ENCODE data around the gene ANP32A.
"Not testable (repeated sequence)": the region's sequence is repeated elsewhere in the genome, so short reads cannot be mapped to it uniquely, and the experiment has no call there.

The ANP32A gene

DNA sequence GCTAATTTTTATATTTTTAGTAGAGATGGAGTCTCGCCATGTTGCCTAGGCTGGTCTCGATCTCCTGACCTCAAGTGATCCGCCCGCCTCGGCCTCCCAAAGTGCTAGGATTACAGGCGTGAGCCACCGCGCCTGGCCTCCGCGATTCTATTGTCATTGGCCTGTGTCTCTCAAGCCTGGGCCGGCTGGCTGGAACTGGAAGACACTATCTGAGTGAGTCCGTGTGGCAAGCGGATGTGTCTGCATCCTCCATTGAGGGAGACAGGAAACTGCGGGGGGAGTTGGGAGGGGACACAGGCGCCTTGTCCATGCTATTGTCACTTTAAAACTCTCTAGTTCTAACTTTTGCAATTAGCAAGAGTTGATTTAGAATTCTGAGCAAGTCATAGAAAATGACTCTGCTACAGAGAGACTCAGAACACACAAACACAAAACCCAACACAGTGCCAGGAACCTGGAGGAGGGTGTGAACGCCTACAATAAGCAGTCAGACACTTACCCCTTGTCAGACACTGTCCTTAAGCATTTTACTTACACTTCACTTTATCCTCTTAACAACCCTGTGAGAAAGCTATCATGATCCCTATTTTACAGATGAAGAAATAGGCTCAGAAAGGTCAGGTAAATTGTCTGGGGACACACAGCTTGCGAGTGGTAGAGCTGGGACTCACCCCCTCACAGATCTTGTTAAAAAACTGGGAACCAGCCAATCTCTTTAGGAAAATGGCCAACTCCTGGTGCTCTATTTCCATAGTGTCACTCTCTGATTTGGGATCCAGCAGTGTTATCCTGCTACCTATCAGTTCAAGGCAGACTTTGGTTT, 38.7 kb downstream of the ANP32A start:
- DNase-seq (ENCODE audit: low spot score) = no peak

- DNase-seq (ENCODE audit: low spot score) = no peak
Observed at GRCh38 chr15:68781217-68781616, 39.5 kb downstream of the ANP32A start.

- DNase-seq (ENCODE audit: low spot score) = no peak
Observed at GRCh38 chr15:68778876-68779275, 41.8 kb downstream of the ANP32A start.

GRCh38 chr15:68776477-68777270, 44.0 kb downstream of the ANP32A start:
- DNase-seq (ENCODE audit: low spot score) = no peak

DNA sequence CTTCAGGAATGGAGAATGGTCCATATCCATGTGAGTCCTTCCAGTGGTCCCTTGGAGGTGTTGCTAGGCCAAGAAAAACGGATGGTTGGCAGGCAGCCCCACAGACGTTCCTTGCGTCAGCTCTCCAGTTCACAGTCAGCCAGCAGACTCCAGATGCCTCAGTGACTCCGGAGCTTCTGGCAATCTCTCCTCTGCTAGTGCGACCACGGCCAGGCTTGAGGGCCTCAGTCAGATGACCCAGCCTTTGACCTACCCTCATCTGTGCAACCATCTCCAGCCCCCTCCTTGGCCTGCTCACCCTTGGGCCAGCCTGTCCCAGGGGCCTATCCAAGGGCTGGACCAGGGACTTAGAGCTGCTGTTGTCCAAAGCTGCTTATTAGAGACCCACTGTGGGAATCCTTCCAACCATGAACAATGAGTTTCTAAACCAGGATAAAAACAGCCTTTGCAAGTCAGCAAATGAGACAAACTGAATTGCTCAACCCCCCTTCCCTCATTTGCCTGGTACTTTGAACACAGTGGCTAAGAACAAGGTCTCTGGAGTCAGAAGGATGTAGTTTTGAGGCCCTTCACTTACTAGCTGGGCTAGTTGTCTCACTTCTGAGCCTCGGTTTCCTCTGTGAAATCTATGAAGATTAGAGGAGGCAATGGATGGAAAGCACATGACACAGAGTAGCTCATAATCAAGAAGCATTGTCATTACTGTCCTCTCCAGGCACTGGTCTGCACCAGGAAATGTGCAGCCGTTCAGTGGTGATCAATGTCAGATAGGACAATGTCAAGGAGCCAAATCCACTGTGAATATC, 44.8 kb downstream of the ANP32A start:
- DNase-seq (ENCODE audit: low spot score) = no peak

DNA sequence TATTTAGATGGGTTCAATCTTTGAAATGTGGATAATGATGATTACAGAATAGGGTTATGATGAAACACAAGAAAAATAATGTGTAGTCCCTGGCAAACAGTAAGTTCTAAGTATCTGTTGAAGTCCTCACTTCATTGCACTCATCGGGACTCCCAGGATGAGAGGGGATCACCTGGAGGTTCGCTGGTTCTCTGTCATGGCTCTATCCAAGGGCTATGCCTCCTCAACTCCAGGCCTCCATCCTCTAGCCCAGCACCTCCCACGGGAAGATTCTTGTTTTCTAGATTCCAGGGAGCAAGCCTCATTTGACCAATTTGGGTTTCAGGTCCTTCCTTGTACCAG, 45.5 kb downstream of the ANP32A start:
- DNase-seq (ENCODE audit: low spot score) = no peak

DNA sequence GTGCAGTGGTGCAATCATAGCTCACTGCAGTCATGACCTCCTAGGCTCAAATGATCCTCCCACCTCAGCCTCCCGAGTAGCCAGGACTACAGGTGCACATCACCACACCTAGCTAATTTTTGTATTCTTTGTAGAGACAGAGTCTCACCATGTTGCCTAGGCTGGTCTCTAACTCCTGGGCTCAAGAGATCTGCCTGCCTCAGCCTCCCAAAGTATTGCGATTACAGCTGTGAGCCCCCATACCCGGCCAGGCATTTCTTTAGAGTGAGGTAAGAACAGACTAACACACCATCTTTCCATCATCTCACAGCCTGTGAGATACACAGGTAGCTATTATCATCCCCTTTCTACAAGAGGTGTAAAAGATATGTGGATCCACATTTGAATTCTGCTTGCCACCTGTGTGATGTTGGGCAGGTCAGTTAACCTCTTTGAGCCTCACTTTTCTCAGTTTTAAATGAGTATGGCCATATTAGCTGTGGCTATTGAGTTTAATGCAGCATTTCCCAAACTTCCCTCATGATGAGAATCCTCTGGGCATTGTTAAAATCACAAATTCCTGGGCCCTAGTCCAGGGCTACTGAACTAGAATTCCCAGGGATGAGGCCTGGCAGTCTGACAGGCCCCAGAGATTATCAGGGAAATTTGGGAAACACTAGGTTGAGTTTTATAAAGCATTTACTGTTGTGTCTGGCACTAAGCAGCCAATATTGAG, 46.0 kb downstream of the ANP32A start:
- DNase-seq (ENCODE audit: low spot score) = no peak

DNA sequence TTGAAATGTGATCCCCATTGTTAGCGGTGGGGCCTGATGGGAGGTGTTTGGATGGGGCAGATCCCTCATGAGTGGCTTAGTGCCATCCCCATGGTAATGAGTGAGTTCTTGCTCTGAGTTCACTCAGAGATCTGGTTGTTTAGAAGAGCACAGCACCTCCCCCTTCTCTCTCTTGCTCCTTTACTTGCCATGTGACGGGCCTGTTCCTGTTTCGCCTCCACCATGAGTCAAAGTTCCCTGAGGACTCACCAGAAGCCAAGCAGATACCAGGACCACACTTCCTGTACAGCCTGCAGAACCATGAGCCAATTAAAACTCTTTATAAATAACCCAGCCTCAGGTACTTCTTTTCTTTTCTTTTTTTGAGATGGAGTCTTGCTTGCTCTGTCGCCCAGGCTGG, 46.6 kb downstream of the ANP32A start:
- DNase-seq (ENCODE audit: low spot score) = no peak

GRCh38 chr15:68773036-68773435, 47.7 kb downstream of the ANP32A start:
- DNase-seq (ENCODE audit: low spot score) = no peak

- DNase-seq (ENCODE audit: low spot score) = no peak
Observed at GRCh38 chr15:68770216-68770615, 50.5 kb downstream of the ANP32A start.

- no peak for DNase-seq (ENCODE audit: low spot score)
Observed at GRCh38 chr15:68769702-68770101, 51.0 kb downstream of the ANP32A start.

DNA sequence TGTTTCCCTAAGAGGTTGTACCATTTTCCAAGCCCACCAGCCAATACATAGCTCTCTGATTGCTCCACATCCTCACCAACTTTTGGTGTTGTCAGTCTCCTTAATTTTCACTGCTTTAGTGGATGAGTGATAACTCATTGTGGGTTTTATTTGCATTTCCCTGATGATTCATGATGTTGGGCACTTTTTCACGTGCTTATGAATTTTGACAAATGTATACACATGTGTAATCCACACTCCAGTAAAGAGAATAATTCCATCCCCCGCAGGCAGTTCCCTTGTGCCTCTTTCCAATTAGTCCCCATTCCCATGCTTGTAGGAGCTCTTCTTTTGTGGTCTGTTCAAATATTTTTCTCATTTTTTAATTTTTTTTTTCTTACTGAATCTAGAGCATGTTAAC, 52.4 kb downstream of the ANP32A start:
- DNase-seq (ENCODE audit: low spot score) = no peak

DNA sequence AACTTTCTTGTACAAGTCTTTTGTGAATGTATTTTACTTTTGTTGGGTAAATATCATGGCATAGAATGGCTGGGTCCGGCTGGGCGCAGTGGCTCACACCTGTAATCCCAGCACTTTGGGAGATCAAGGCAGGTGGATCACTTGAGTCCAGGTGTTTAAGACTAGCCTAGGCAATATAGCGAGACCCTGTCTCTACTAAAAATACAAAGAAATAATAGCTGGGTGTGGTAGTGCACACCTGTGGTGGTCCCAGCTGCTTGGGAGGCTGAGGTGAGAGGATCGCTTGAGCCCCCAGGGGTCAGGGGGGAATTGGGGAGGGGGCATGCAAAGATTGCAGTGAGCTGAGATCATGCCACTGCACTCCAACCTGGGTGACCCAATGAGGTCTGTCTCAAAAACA, 52.9 kb downstream of the ANP32A start:
- DNase-seq (ENCODE audit: low spot score) = no peak

DNA sequence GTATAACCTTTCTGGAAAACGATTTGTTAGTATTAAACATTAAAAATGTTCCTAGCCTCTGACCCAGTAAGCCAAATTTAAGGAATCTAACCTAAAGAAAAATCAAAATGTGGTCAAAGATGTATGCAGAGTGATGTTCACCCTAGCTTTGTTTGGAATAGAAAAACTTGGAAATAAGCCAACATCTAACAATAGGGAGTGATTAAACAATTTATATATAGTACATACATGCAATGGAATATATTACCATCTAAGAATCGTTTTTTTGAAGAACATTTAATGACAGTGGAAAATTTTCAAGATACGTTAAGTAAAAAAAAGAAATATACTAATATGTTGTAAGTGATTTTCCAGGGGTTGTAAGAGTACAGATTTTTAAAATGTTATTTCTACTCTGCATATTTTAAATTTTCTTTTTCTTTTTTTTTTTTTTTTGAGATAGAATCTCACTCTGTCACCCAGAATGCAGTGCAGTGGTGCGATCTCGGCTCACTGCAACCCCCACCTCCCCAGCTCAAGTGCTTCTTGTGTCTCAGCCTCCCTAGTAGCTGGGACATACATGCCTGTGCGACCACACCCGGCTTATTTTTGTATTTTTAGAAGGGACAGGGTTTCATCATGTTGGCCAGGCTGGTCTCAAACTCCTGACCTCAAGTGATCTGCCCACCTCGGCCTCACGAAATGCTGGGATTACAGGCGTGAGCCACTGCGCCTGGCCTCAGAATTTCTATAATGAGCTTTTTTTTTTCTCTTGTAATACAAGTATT, 54.9 kb downstream of the ANP32A start:
- DNase-seq (ENCODE audit: low spot score) = no peak

DNA sequence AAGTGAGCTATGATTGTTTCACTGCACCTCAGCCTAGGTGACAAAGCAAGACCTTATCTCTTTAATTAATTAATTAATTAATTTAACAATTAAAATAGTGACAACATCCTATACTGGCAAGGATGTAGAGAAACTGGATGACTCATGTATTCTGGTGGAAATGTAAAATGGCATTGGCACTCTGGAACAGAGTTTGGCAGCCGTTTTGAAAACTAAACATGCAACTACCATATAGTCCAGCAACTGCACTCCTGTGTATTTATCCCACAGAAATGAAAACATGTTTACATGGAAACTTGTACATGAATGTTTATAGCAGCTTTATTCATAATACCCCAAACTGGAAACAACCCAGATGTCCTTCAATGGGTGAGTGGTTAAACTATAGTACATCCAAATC, 56.6 kb downstream of the ANP32A start:
- no peak for DNase-seq (ENCODE audit: low spot score)

- no peak for DNase-seq (ENCODE audit: low spot score)
Observed at GRCh38 chr15:68763063-68763462, 57.6 kb downstream of the ANP32A start.

GRCh38 chr15:68759982-68760579, 60.6 kb downstream of the ANP32A start:
- DNase-seq (ENCODE audit: low spot score) = not testable (repeated sequence)

DNA sequence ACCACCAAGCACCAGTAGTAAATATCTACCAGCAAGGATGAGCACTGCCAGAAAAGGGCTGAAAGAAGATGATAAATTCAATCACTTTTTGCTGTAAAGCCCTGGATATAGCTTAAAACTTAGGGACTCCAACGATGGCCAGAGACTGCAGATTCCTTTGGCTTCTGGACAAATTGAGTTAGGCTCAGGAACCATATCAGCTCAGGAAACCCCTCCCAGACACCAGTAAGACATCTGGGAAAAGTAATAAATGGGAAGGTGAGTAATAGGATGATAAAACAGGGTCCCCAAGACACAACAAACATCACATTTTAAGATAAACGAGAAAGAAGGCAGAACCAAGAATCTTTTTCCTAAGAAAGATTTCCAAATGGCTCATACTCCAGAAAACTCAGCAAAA, 65.0 kb downstream of the ANP32A start:
- DNase-seq (ENCODE audit: low spot score) = no peak

GRCh38 chr15:68751622-68752021, 69.1 kb downstream of the ANP32A start:
- no peak for DNase-seq (ENCODE audit: low spot score)

DNA sequence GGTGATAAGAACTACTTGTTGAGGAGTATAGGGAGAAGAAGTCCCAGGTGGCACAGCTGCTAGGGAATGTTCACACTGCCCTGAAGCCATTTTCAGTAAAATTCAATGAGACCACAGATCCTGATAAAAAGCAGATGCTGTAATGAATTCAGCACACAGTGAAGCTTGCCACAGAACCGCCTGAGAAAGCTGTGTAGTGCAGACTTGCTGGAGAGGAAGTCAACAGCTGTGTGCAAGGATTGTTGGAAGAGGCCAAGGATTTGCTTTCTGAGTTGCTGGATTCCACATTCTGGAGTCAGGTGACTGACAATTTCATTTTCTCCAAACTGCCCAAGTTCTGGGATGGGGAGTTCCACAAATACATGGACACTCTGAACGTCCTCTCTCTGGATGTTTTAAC, 70.9 kb downstream of the ANP32A start:
- DNase-seq (ENCODE audit: low spot score) = no peak

DNA sequence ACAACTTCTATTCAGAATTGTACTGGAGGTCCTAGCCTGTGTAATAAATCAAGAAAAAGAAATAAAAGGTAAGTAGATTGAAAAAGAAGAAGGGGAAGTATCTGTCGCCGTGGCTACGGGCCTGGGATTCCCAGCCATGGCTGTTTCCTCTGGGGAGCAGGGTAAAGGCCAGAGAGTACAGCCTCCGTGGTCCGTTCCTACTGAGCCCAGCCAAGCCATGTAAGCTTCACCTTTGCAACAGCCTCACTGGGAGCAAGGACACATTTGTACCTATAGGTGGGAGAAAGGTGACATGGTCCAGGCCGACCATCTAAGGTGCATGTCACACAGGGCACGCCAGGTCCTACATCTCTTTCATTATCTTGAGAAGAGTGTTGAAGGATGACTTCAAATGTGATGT, 71.3 kb downstream of the ANP32A start:
- DNase-seq (ENCODE audit: low spot score) = no peak
